Liver (tissue), 3 donors: ENCODE results near the gene KRTAP3-3.

Source experiments
- CTCF ChIP-seq: fragments of 150-350 bp; IDR thresholded peaks from 2 replicates; pipeline ENCODE4 v1.5.1; 2017; ENCODE audit warnings: improper control_type of control experiment, low read depth, low read length; ENCODE audit not compliant: missing input control
- EGR1 ChIP-seq, 2 donors: IDR thresholded peaks; 2 replicates each; pipeline ENCODE4 v1.6.1; 2016 to 2018; ENCODE audit warnings: antibody characterized with exemption in 2 of 2, low read depth in 2 of 2
- FOXA1 ChIP-seq: IDR thresholded peaks from 2 replicates; pipeline ENCODE4 v1.6.1; 2016; ENCODE audit warnings: antibody characterized with exemption
- GABPA ChIP-seq, 2 donors: IDR thresholded peaks in 1 of 2; conservative IDR thresholded peaks in 1 of 2; 2 replicates each; pipeline ENCODE4 v1.6.1; 2016; ENCODE audit warnings: antibody characterized with exemption in 2 of 2, mild to moderate bottlenecking in 1 of 2, moderate library complexity in 1 of 2
- JUND ChIP-seq, 2 donors: IDR thresholded peaks; 2 replicates each; pipeline ENCODE4 v1.6.1; 2016; ENCODE audit warnings: antibody characterized with exemption in 2 of 2
- SP1 ChIP-seq: IDR thresholded peaks from 2 replicates; pipeline ENCODE4 v1.6.1; 2018; ENCODE audit warnings: antibody characterized with exemption, mild to moderate bottlenecking
- TAF1 ChIP-seq: conservative IDR thresholded peaks from 2 replicates; pipeline ENCODE4 v1.6.1; 2016; ENCODE audit warnings: antibody characterized with exemption, mild to moderate bottlenecking
- YY1 ChIP-seq: IDR thresholded peaks from 2 replicates; pipeline ENCODE4 v1.6.1; 2016; ENCODE audit warnings: antibody characterized with exemption, mild to moderate bottlenecking
- TF ChIP-seq, protein P1 (sequence below): IDR thresholded peaks from 2 replicates; pipeline ENCODE4 v1.6.1; 2016; ENCODE audit warnings: antibody characterized with exemption, mild to moderate bottlenecking
- TF ChIP-seq, protein P2 (sequence below): IDR thresholded peaks from 2 replicates; pipeline ENCODE4 v1.6.1; 2016; ENCODE audit warnings: antibody characterized with exemption
- TF ChIP-seq, protein P3 (sequence below): IDR thresholded peaks from 2 replicates; pipeline ENCODE4 v1.6.1; 2016; ENCODE audit warnings: antibody characterized with exemption
- donor health status: healthy.
- donor health status: healthy.

- no peak for TF ChIP-seq CTCF
- TF ChIP-seq, protein P1, sequence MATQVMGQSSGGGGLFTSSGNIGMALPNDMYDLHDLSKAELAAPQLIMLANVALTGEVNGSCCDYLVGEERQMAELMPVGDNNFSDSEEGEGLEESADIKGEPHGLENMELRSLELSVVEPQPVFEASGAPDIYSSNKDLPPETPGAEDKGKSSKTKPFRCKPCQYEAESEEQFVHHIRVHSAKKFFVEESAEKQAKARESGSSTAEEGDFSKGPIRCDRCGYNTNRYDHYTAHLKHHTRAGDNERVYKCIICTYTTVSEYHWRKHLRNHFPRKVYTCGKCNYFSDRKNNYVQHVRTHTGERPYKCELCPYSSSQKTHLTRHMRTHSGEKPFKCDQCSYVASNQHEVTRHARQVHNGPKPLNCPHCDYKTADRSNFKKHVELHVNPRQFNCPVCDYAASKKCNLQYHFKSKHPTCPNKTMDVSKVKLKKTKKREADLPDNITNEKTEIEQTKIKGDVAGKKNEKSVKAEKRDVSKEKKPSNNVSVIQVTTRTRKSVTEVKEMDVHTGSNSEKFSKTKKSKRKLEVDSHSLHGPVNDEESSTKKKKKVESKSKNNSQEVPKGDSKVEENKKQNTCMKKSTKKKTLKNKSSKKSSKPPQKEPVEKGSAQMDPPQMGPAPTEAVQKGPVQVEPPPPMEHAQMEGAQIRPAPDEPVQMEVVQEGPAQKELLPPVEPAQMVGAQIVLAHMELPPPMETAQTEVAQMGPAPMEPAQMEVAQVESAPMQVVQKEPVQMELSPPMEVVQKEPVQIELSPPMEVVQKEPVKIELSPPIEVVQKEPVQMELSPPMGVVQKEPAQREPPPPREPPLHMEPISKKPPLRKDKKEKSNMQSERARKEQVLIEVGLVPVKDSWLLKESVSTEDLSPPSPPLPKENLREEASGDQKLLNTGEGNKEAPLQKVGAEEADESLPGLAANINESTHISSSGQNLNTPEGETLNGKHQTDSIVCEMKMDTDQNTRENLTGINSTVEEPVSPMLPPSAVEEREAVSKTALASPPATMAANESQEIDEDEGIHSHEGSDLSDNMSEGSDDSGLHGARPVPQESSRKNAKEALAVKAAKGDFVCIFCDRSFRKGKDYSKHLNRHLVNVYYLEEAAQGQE = no peak
- no peak for TF ChIP-seq SP1
- TF ChIP-seq EGR1 (IDR thresholded peaks at IDR 0.05; ENCODE audit: low read depth in 2 of 2) = no peak
- TF ChIP-seq YY1 = no peak
- TF ChIP-seq GABPA (IDR thresholded peaks at IDR 0.05 in 1 of 2, conservative IDR thresholded peaks at IDR 0.05 in 1 of 2) = no peak
- TF ChIP-seq, protein P2, sequence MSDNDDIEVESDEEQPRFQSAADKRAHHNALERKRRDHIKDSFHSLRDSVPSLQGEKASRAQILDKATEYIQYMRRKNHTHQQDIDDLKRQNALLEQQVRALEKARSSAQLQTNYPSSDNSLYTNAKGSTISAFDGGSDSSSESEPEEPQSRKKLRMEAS = no peak
- TF ChIP-seq, protein P3, sequence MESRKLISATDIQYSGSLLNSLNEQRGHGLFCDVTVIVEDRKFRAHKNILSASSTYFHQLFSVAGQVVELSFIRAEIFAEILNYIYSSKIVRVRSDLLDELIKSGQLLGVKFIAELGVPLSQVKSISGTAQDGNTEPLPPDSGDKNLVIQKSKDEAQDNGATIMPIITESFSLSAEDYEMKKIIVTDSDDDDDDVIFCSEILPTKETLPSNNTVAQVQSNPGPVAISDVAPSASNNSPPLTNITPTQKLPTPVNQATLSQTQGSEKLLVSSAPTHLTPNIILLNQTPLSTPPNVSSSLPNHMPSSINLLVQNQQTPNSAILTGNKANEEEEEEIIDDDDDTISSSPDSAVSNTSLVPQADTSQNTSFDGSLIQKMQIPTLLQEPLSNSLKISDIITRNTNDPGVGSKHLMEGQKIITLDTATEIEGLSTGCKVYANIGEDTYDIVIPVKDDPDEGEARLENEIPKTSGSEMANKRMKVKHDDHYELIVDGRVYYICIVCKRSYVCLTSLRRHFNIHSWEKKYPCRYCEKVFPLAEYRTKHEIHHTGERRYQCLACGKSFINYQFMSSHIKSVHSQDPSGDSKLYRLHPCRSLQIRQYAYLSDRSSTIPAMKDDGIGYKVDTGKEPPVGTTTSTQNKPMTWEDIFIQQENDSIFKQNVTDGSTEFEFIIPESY = no peak
- no peak for TF ChIP-seq JUND (IDR thresholded peaks at IDR 0.05)
- no peak for TF ChIP-seq FOXA1
- no peak for TF ChIP-seq TAF1
Observed at GRCh38 chr17:40992666-40993065, 1.3 kb downstream of the KRTAP3-3 start.
